ENCODE measurements around the gene TBXAS1.

Gene TBXAS1

GRCh38 chr7:139798221-139798620 is 30.8 kb upstream of the TBXAS1 start:
- peaks cover 4% of the 10 kb centered on the region; the same call in 1 of the 2 replicates for H3K9me3 ChIP-seq (ENCODE audit: control insufficient read depth, insufficient read depth, low read length)
- H3K79me2 ChIP-seq (ENCODE audit: control insufficient read depth, low read length): no peaks in the 10 kb centered on the region
- H3K36me3 ChIP-seq (ENCODE audit: control insufficient read depth, low read length): no peaks in the 10 kb centered on the region
- no peaks in the 10 kb centered on the region for H3K9me2 ChIP-seq (replicated peaks; ENCODE audit: control insufficient read depth, low read length)
- H3K27me3 ChIP-seq (ENCODE audit: control insufficient read depth, low read length): no peaks in the 10 kb centered on the region
- H3K27ac ChIP-seq (ENCODE audit: low read depth, low read length): no peak overlapping the region
- H4K20me1 ChIP-seq (ENCODE audit: control insufficient read depth, insufficient read depth, low read depth, low read length): no peaks in the 10 kb centered on the region
- no peaks in the 10 kb centered on the region for H3K4me1 ChIP-seq (ENCODE audit: control insufficient read depth, low read length)
- H3K4me3 ChIP-seq (ENCODE audit: low read length): no peak overlapping the region
- TF ChIP-seq, protein P1, sequence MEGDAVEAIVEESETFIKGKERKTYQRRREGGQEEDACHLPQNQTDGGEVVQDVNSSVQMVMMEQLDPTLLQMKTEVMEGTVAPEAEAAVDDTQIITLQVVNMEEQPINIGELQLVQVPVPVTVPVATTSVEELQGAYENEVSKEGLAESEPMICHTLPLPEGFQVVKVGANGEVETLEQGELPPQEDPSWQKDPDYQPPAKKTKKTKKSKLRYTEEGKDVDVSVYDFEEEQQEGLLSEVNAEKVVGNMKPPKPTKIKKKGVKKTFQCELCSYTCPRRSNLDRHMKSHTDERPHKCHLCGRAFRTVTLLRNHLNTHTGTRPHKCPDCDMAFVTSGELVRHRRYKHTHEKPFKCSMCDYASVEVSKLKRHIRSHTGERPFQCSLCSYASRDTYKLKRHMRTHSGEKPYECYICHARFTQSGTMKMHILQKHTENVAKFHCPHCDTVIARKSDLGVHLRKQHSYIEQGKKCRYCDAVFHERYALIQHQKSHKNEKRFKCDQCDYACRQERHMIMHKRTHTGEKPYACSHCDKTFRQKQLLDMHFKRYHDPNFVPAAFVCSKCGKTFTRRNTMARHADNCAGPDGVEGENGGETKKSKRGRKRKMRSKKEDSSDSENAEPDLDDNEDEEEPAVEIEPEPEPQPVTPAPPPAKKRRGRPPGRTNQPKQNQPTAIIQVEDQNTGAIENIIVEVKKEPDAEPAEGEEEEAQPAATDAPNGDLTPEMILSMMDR (IDR thresholded peaks at IDR 0.05; ENCODE audit: low read depth, low read length, poor library complexity, severe bottlenecking): no peak
- no peak for TF ChIP-seq EZH2phosphoT487 (IDR thresholded peaks at IDR 0.05; ENCODE audit: borderline replicate concordance, low read length)
- H3F3A ChIP-seq (ENCODE audit: control insufficient read depth, insufficient read depth): no peaks in the 10 kb centered on the region
- no peak overlapping the region for H3K4me2 ChIP-seq (ENCODE audit: low read length)

- no peaks in the 10 kb centered on the region for H3K36me3 ChIP-seq (ENCODE audit: control insufficient read depth, low read length)
- no peaks in the 10 kb centered on the region for H3K79me2 ChIP-seq (ENCODE audit: control insufficient read depth, low read length)
- no peaks in the 10 kb centered on the region for H3K4me1 ChIP-seq (ENCODE audit: control insufficient read depth, low read length)
- H3K9me2 ChIP-seq (replicated peaks; ENCODE audit: control insufficient read depth, low read length): no peaks in the 10 kb centered on the region
- H3F3A ChIP-seq (ENCODE audit: control insufficient read depth, insufficient read depth): no peaks in the 10 kb centered on the region
- peaks cover 11% of the 10 kb centered on the region for H3K9me3 ChIP-seq (ENCODE audit: control insufficient read depth, insufficient read depth, low read length)
- no peaks in the 10 kb centered on the region for H3K27me3 ChIP-seq (ENCODE audit: control insufficient read depth, low read length)
- no peak overlapping the region for H3K27ac ChIP-seq (ENCODE audit: low read depth, low read length)
- H4K20me1 ChIP-seq (ENCODE audit: control insufficient read depth, insufficient read depth, low read depth, low read length): no peaks in the 10 kb centered on the region
- no peak overlapping the region for H3K4me3 ChIP-seq (ENCODE audit: low read length)
- no peak overlapping the region for H3K4me2 ChIP-seq (ENCODE audit: low read length)
- no peak for TF ChIP-seq EZH2phosphoT487 (IDR thresholded peaks at IDR 0.05; ENCODE audit: borderline replicate concordance, low read length)
- TF ChIP-seq, protein P1 (IDR thresholded peaks at IDR 0.05; ENCODE audit: low read depth, low read length, poor library complexity, severe bottlenecking): no peak
Observed at GRCh38 chr7:139798892-139799291, 30.2 kb upstream of the TBXAS1 start.

DNA sequence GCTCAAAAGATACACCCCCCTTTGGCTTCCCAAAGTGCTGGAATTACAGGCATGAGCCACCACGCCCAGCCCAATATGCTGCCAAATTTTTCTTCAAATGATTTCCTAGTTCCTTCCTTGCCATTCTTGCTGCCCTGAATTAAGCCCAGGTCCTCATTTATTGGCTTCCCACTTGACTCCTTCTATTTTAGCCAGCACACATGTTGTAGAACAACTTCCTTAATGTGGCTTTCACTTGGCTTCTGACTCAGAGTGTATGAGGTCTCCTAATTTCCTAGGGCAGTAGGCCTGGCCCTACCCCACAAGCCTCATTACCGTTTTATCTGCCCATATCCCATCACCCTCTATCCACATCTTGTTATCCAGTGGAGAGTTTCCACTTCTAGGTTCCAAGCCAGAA is 29.5 kb upstream of the TBXAS1 start:
- no peaks in the 10 kb centered on the region for H3K4me1 ChIP-seq (ENCODE audit: control insufficient read depth, low read length)
- H3K79me2 ChIP-seq (ENCODE audit: control insufficient read depth, low read length): no peaks in the 10 kb centered on the region
- TF ChIP-seq EZH2phosphoT487 (IDR thresholded peaks at IDR 0.05; ENCODE audit: borderline replicate concordance, low read length): no peak
- TF ChIP-seq, protein P1 (IDR thresholded peaks at IDR 0.05; ENCODE audit: low read depth, low read length, poor library complexity, severe bottlenecking): no peak
- H3K9me3 ChIP-seq (ENCODE audit: control insufficient read depth, insufficient read depth, low read length): peaks cover 12% of the 10 kb centered on the region
- no peaks in the 10 kb centered on the region for H3K36me3 ChIP-seq (ENCODE audit: control insufficient read depth, low read length)
- no peaks in the 10 kb centered on the region for H4K20me1 ChIP-seq (ENCODE audit: control insufficient read depth, insufficient read depth, low read depth, low read length)
- H3K4me3 ChIP-seq (ENCODE audit: low read length): no peak overlapping the region
- no peaks in the 10 kb centered on the region for H3K27me3 ChIP-seq (ENCODE audit: control insufficient read depth, low read length)
- no peaks in the 10 kb centered on the region for H3K9me2 ChIP-seq (replicated peaks; ENCODE audit: control insufficient read depth, low read length)
- no peak overlapping the region for H3K4me2 ChIP-seq (ENCODE audit: low read length)
- H3K27ac ChIP-seq (ENCODE audit: low read depth, low read length): no peak overlapping the region
- no peaks in the 10 kb centered on the region for H3F3A ChIP-seq (ENCODE audit: control insufficient read depth, insufficient read depth)

DNA sequence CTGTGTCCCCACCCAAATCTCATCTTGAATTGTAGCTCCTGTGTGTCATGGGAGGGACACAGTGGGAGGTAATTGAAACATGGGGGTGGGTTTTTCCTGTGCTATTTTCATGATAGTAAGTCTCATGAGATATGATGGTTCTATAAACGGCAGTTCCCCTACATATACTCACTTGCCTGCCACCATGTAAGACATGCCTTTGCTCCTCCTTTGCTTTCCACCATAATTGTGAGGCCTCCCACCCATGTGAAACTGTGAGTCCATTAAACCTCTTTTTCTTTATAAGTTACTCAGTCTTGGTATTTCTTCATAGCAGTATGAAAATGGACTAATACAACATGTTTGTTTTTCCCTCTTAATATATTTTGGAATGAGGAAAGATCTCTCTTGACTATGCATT is 24.5 kb upstream of the TBXAS1 start:
- Histone ChIP-seq H3K27me3 (ENCODE audit: control insufficient read depth, low read length) (no peaks in the 10 kb centered on the region), H3K4me2 (ENCODE audit: low read length) (no peak overlapping the region), H3K4me1 (ENCODE audit: control insufficient read depth, low read length) (no peaks in the 10 kb centered on the region), H3F3A (ENCODE audit: control insufficient read depth, insufficient read depth) (no peaks in the 10 kb centered on the region), H3K4me3 (ENCODE audit: low read length) (no peak overlapping the region), H3K36me3 (ENCODE audit: control insufficient read depth, low read length) (no peaks in the 10 kb centered on the region), H4K20me1 (ENCODE audit: control insufficient read depth, insufficient read depth, low read depth, low read length) (no peaks in the 10 kb centered on the region), H3K27ac (ENCODE audit: low read depth, low read length) (no peak overlapping the region), H3K9me2 (replicated peaks; ENCODE audit: control insufficient read depth, low read length) (no peaks in the 10 kb centered on the region), H3K9me3 (ENCODE audit: control insufficient read depth, insufficient read depth, low read length) (peaks cover 15% of the 10 kb centered on the region), H3K79me2 (ENCODE audit: control insufficient read depth, low read length) (no peaks in the 10 kb centered on the region)
- TF ChIP-seq EZH2phosphoT487 (IDR thresholded peaks at IDR 0.05; ENCODE audit: borderline replicate concordance, low read length): no peak
- TF ChIP-seq, protein P1 (IDR thresholded peaks at IDR 0.05; ENCODE audit: low read depth, low read length, poor library complexity, severe bottlenecking): no peak

All from DOHH2 (cell line).